Kidney (tissue), 14 donors: ENCODE measurements around the gene NDUFA12. TPM values are rescaled to one million over a fixed set of nuclear protein-coding genes. Genes with fewer than 3 reads are reported as not detected.
"Not testable (repeated sequence)": the region's sequence is repeated elsewhere in the genome, so short reads cannot be mapped to it uniquely, and the experiment has no call there.

Source experiments
- DNase-seq, 5 donors: peaks; one replicate each; pipeline ENCODE4 v3.0.0-alpha.2; 2013 to 2020
- FAIRE-seq: peaks from 2 replicates; lab custom pipeline; 2012; peaks lifted over from hg19 to GRCh38; lab: Jason Lieb, UNC
- H3K27ac ChIP-seq, 2 donors: one replicate each; pipeline ENCODE4 v1.7.0; 2013; ENCODE audit warnings: low read depth in 2 of 2, low read length in 2 of 2, inconsistent platforms in 1 of 2
- H3K27me3 ChIP-seq: one replicate; pipeline ENCODE4 v1.7.1; 2013; ENCODE audit warnings: low read length, inconsistent platforms; ENCODE audit not compliant: control insufficient read depth, insufficient read depth
- H3K36me3 ChIP-seq, 3 donors: one replicate each; pipeline versions ENCODE4 v1.7.0 to v1.7.1; 2013; ENCODE audit warnings: low read length in 3 of 3, control low read depth in 1 of 3, inconsistent platforms in 1 of 3; ENCODE audit not compliant: insufficient read depth in 3 of 3, control insufficient read depth in 2 of 3
- H3K4me1 ChIP-seq, 3 donors: one replicate each; pipeline versions ENCODE4 v1.7.0 to v1.7.1; 2013; ENCODE audit warnings: low read length in 3 of 3, inconsistent platforms in 1 of 3, low read depth in 1 of 3; ENCODE audit not compliant: control insufficient read depth in 2 of 3, insufficient read depth in 2 of 3
- H3K4me3 ChIP-seq, 3 donors: one replicate each; pipeline versions ENCODE4 v1.7.0 to v1.8.1; 2013; ENCODE audit warnings: low read length in 3 of 3, control low read depth in 1 of 3, inconsistent platforms in 1 of 3
- H3K9ac ChIP-seq, 3 donors: one replicate each; pipeline versions ENCODE4 v1.7.0 to v1.7.1; 2013; ENCODE audit warnings: low read length in 3 of 3, control low read depth in 1 of 3, inconsistent platforms in 1 of 3
- H3K9me3 ChIP-seq, 3 donors: one replicate each; pipeline versions ENCODE4 v1.7.0 to v1.7.1; 2013; ENCODE audit warnings: low read length in 3 of 3, control low read depth in 1 of 3, inconsistent platforms in 1 of 3; ENCODE audit not compliant: control insufficient read depth in 2 of 3, insufficient read depth in 1 of 3
- CTCF ChIP-seq: IDR thresholded peaks from 3 replicates; pipeline ENCODE4 v1.5.1; 2012; ENCODE audit warnings: mild to moderate bottlenecking, moderate library complexity, borderline replicate concordance; ENCODE audit not compliant: insufficient read depth; ENCODE audit errors: extremely low read depth
- intact Hi-C: fragments of 100-400 bp; cut with DNase I; formaldehyde crosslinking; loops from one replicate; pipeline ENCODE4 v1.11.1; 2022
- polyA plus RNA-seq: library from polyadenylated mRNA; stranded (reverse); fragments of 350-450 nt; fragmentation: Illumina TruSeq; extraction: RNeasy Lipid Tissue Mini Kit (QIAGEN cat#74804); gene quantifications from one replicate; pipeline ENCODE4 v1.2.3, GENCODE V29; 2014; ENCODE audit warnings: low read depth, low replicate concordance; ENCODE audit not compliant: insufficient read depth
- total RNA-seq: library from RNA; stranded (reverse); fragmentation: NEBNext Ultra II Directional; extraction: Animal tissue kit (Norgen Biotek cat#: 25700); gene quantifications from one replicate; pipeline ENCODE4 v1.2.1, GENCODE V29; 2021
- donor health status: control.
- donor health status: control.
- donor health status: control.
- donor health status: control.
- donor health status: control.
- donor health status: DM: yes; HTN: yes; CAD: no.
- donor health status: Normal renal cell carcinoma (clear cell type).

The NDUFA12 gene
- total and polyA plus RNA-seq, 2 donors from 2014 or later, result 79.0 to 246 TPM

- Histone ChIP-seq H3K4me1 (no peaks in the 10 kb centered on the region), H3K9me3 (no peaks in the 10 kb centered on the region), H3K27ac (no peak overlapping the region), H3K4me3 (no peak overlapping the region), H3K36me3 (peaks cover 0 to 10% (median 6%) of the 10 kb centered on the region in 3 donors), H3K9ac (no peak overlapping the region), H3K27me3 (no peaks in the 10 kb centered on the region)
- intact Hi-C loops, result no loop called here
- no peak for TF ChIP-seq CTCF
- FAIRE-seq, result no peak
- DNase-seq, result no peak
These were observed 6.4 kb downstream of the NDUFA12 start for GRCh38 chr12:94997061-94997460.

GRCh38 chr12:94994312-94994711, 9.2 kb downstream of the NDUFA12 start:
- Histone ChIP-seq H3K4me1 (no peaks in the 10 kb centered on the region), H3K27me3 (no peaks in the 10 kb centered on the region), H3K4me3 (no peak overlapping the region), H3K9me3 (no peaks in the 10 kb centered on the region), H3K9ac (no peak overlapping the region), H3K27ac (no peak overlapping the region), H3K36me3 (peaks cover 0 to 10% (median 9%) of the 10 kb centered on the region in 3 donors)
- intact Hi-C loops, result no loop called here
- DNase-seq (no peak), FAIRE-seq (no peak)
- TF ChIP-seq CTCF, result no peak

GRCh38 chr12:94993855-94994254, 9.6 kb downstream of the NDUFA12 start:
- intact Hi-C loops, H3K4me1 ChIP-seq, H3K9me3 ChIP-seq, H3K4me3 ChIP-seq, H3K27me3 ChIP-seq, H3K27ac ChIP-seq, H3K9ac ChIP-seq, FAIRE-seq, DNase-seq: not testable (repeated sequence)
- peaks cover 0 to 10% (median 9%) of the 10 kb centered on the region in 3 donors for H3K36me3 ChIP-seq

DNA sequence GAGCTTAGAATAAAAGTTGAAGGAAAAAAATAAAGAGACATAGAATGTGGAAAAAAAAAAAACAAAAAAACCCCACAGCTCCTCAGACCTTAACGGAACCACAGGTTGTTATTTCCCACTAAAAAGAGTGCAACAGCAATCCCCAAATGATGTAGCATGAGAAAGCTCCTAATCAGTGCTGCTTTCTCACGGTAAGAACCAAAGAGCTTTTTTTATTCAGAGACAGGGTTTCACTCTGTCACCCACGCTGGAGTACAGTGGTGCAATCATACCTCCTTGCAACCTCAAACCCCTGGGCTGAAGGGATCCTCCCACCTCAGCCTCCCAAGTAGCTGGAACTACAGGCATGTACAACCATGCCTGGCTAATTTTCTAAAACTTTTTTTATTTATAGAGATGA, 13.3 kb downstream of the NDUFA12 start:
- DNase-seq, result no peak
- no peak overlapping the region for H3K4me3 ChIP-seq
- H3K27ac ChIP-seq, result no peak overlapping the region
- H3K4me1 ChIP-seq, result no peaks in the 10 kb centered on the region
- no peaks in the 10 kb centered on the region for H3K9me3 ChIP-seq
- no peaks in the 10 kb centered on the region for H3K27me3 ChIP-seq
- H3K9ac ChIP-seq, result no peak overlapping the region
- TF ChIP-seq CTCF, result no peak
- H3K36me3 ChIP-seq, result peaks cover 0 to 9% (median 6%) of the 10 kb centered on the region in 3 donors
- no peak for FAIRE-seq
- intact Hi-C loops, result no loop called here
